Measurements from ENCODE around the gene PSTPIP1.
"Not testable (repeated sequence)": the region's sequence is repeated elsewhere in the genome, so short reads cannot be mapped to it uniquely, and the experiment has no call there.

The PSTPIP1 gene
- 81.6 reads per million, percentile 78 among the genes with 10 or more reads in this experiment for total RNA-seq

- peak; percentile 52 for DNase-seq
These were observed at the start of gene PSTPIP1 for GRCh38 chr15:76994971-76995945. PSTPIP1 (plus strand) TSS chr15:76995126; CDS start chr15:76995574, 448 bp downstream.

GRCh38 chr15:76945494-76946093, 49.3 kb upstream of the PSTPIP1 start:
- no peak for DNase-seq

- DNase-seq: no peak
These were observed 47.5 kb upstream of the PSTPIP1 start for GRCh38 chr15:76947454-76947853.

DNA sequence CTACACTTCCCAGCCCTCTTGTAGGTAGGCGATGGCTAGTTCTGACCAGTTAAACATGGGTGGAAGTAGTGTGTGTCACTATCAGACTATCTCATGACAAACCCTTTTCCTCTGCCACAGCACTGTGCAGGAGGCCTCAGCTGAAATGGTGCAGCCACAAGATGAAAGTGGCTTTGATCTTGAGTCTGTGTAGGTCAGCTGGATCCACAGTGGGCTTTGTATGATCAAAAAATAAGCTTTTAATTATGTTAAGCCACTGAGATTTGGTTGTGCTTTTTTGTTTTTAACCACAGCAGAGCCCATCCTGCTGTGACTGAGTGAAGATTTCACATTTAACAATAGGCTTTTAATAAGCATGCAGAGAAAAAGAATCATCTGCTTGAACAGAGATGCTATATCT, 43.7 kb upstream of the PSTPIP1 start:
- DNase-seq: no peak

- DNase-seq: no peak
These were observed 41.0 kb upstream of the PSTPIP1 start for GRCh38 chr15:76953913-76954312.

- DNase-seq: no peak
These were observed 40.2 kb upstream of the PSTPIP1 start for GRCh38 chr15:76954744-76955143.

DNA sequence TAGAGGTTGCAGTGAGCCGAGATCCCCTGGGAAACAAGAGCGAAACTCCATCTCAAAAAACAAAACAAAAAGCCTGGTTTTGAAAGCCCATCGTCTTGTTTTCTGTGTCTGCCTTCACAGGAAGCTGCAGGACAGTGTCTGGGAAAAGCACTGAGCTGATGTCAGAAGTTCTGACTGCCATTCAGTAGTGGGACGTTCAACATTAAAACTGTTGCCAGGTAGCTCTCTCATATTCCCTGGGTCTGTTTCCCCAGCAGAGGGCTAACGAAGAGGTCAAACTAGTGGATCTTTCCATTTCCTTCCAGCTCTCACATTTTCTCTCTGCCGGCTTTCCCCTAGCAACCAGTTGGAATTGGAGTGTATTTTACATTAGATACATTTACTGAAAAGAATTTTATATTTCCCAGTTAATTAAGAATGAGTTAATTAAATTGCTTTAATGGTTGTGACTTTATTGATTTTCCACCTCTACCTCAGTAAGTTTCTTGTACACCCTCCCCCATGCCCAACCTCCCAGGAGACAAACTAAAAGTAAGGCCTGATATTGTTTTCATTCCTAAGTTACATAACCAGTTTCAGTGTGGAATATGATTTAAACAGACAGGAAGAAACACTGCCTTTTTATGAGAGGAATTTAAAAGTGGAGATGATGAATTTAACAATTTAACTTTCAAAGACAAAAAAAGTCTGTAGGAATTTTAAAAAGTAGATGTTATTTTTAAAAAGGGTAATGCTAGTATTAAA, 33.5 kb upstream of the PSTPIP1 start:
- no peak for DNase-seq

GRCh38 chr15:76962337-76963013, 32.5 kb upstream of the PSTPIP1 start:
- DNase-seq: no peak

GRCh38 chr15:76963596-76963995, 31.3 kb upstream of the PSTPIP1 start:
- no peak for DNase-seq

DNA sequence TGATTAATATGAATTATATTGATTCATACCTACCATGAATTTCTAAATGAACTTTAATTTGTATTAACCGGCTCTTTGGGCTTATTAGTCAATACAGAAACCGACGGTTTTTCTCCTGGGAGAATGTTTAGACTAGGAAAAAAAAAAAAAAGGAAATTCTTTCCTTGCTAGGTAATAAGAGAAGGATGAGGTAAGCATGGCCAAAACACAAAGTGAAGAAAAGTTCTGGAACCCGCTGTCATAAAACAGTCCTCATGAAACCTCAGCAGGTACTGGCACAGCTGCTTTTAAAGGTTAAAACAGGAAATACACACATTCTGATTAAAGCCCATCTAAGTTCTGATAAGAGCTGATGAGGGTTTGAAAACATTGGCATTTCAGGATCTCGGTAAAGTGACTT, 30.8 kb upstream of the PSTPIP1 start:
- DNase-seq: no peak

DNA sequence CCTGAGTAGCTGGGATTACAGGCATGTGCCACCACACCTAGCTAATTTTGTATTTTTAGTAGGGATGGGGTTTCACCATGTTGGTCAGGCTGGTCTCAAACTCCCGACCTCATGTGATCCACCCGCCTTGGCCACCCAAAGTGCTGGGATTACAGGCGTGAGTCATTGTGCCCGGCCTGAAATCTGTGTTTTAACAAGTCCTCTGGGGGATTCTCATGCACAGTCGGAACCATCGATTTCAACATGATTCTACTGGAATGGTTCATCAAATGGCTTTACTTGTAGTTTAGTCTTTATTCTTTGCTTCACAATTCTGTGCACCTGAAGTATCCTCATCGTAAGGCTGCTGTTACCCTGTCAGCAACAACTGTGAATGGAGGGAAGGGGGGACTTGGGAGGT, 28.9 kb upstream of the PSTPIP1 start:
- not testable (repeated sequence) for DNase-seq

GRCh38 chr15:76967067-76967466, 27.9 kb upstream of the PSTPIP1 start:
- no peak for DNase-seq

DNA sequence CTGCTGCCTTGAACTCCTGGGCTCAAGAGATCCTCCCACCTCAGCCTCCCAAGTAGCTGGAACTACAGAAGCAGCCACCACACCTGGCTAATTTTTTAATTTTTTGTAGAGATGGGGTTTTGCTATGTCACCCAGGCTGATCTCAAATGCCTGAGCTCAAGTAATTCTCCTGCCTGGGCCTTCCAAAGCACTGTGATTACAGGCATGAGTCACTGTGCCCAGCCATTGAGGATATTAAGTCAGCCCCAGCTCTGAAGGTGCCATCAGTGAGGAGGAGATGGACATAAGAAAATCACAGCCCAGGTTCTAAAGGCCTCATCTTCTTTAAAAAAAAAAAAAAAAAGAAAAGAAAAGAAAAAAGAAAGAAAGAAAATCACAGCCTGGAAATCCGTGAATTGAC, 26.6 kb upstream of the PSTPIP1 start:
- DNase-seq: no peak

GRCh38 chr15:76972389-76973361, 22.3 kb upstream of the PSTPIP1 start:
- DNase-seq: no peak

DNA sequence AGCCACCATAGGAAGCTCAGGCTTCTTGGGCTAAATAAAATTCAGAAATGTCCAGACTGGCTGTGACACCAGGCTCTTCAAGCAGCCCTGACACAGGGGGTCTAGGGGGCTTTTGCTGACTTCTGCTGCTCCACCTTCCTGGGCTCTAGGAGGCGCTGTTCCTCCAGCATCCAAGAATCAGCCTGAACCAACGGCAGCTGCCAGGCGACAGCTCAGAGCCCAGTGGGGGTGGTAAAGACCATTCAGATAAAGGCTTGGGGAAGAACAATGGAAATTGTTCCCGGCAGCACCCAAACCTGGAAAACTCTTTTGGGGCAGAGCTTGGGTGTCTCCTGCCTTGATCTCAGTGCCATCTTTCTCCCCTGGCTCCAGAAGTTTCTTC, 21.6 kb upstream of the PSTPIP1 start:
- DNase-seq: peak; percentile 55

- DNase-seq: no peak
These were observed 21.0 kb upstream of the PSTPIP1 start for GRCh38 chr15:76973906-76974305.

DNA sequence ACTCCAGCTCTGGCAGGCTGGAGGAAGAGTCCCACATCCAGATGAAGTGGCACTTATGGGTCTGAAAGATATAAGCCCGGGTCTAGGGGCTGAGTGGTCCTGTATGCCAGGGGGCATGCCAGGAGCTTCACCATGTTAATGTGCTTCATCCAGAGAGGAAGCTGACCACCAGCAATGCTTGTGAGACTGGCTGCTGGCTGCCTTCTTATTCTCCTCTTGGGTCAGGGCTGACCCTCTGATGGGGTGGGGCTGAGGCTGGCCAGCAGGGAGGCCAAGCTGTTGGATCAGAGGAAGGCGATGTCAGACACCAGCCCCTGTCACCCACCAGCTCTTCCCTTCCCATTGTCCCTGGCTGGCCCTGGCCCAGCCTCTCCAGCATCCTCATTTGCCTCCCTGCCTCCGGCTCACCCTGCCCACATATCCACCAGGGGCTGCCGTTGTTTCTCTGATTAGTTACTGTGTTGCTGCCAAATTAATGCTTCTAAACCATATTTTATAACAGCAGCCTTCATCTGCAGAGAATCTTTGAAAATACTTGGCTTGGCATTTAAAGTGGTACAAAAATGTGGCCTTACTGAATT, 20.4 kb upstream of the PSTPIP1 start:
- no peak for DNase-seq

DNA sequence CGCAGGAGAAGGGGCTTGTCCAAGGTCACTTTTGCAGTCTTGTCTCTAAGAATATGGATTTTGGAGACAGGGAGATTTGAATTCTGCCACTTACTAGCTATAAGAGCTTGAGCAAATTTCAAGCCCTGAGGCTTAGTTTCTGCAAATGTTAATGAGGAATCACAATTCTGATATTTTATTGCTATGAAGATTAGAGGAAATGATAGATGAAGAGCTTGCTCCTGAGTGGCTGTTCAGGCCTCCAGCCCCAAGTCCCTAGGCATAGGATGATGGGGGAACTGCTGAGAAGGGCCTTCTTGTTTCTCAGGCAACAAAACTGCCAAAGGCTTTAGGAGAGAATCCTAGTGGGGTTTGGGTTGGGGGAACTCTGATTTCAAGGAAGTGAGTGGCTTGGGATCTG, 18.8 kb upstream of the PSTPIP1 start:
- DNase-seq: no peak

GRCh38 chr15:76976572-76977270, 18.2 kb upstream of the PSTPIP1 start:
- DNase-seq: no peak

Measured in effector CD4-positive, alpha-beta T cell (primary cell).